Parathyroid adenoma (tissue), 2 donors: ENCODE measurements around the gene HMGCS2.

Source experiments
- H2AFZ ChIP-seq: fragments of 300-600 bp; sonication (generic); one replicate; pipeline ENCODE4 v1.7.0; 2017; ENCODE audit warnings: antibody characterized with exemption, mild to moderate bottlenecking
- H3K27ac ChIP-seq: fragments of 300-600 bp; sonication (generic); one replicate; pipeline ENCODE4 v1.7.0; 2017
- H3K27me3 ChIP-seq: fragments of 300-600 bp; sonication (generic); one replicate; pipeline ENCODE4 v1.7.0; 2017; ENCODE audit warnings: low read length; ENCODE audit not compliant: control insufficient read depth, insufficient read depth
- H3K36me3 ChIP-seq: fragments of 300-600 bp; sonication (generic); one replicate; pipeline ENCODE4 v1.7.0; 2017; ENCODE audit warnings: low read length; ENCODE audit not compliant: control insufficient read depth, insufficient read depth
- H3K4me1 ChIP-seq: fragments of 300-600 bp; sonication (generic); one replicate; pipeline ENCODE4 v1.7.0; 2017; ENCODE audit warnings: control low read depth
- H3K4me2 ChIP-seq: fragments of 300-600 bp; sonication (generic); one replicate; pipeline ENCODE4 v1.7.0; 2017; ENCODE audit warnings: low read length
- H3K4me3 ChIP-seq: fragments of 300-600 bp; sonication (generic); one replicate; pipeline ENCODE4 v1.7.0; 2017; ENCODE audit warnings: low read depth, low read length
- H3K79me2 ChIP-seq: fragments of 300-600 bp; sonication (generic); one replicate; pipeline ENCODE4 v1.7.0; 2017; ENCODE audit warnings: control low read depth
- H3K9ac ChIP-seq: fragments of 300-600 bp; sonication (generic); one replicate; pipeline ENCODE4 v1.7.0; 2017; ENCODE audit warnings: mild to moderate bottlenecking
- H3K9me3 ChIP-seq: fragments of 300-600 bp; sonication (generic); one replicate; pipeline ENCODE4 v1.7.0; 2017; ENCODE audit warnings: low read length; ENCODE audit not compliant: control insufficient read depth
- TF ChIP-seq, protein P1 (sequence below): fragments of 300-600 bp; sonication (generic); IDR thresholded peaks from one replicate; pipeline ENCODE4 v1.7.0; 2017; ENCODE audit warnings: antibody characterized with exemption, mild to moderate bottlenecking
- donor health status: primary hyperparathyroidism.

HMGCS2 gene

GRCh38 chr1:119779869-119780356 lies 11.2 kb upstream of the HMGCS2 start:
- H3K4me1 ChIP-seq: peaks cover 19% of the 10 kb centered on the region
- TF ChIP-seq, protein P1, sequence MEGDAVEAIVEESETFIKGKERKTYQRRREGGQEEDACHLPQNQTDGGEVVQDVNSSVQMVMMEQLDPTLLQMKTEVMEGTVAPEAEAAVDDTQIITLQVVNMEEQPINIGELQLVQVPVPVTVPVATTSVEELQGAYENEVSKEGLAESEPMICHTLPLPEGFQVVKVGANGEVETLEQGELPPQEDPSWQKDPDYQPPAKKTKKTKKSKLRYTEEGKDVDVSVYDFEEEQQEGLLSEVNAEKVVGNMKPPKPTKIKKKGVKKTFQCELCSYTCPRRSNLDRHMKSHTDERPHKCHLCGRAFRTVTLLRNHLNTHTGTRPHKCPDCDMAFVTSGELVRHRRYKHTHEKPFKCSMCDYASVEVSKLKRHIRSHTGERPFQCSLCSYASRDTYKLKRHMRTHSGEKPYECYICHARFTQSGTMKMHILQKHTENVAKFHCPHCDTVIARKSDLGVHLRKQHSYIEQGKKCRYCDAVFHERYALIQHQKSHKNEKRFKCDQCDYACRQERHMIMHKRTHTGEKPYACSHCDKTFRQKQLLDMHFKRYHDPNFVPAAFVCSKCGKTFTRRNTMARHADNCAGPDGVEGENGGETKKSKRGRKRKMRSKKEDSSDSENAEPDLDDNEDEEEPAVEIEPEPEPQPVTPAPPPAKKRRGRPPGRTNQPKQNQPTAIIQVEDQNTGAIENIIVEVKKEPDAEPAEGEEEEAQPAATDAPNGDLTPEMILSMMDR: no peak
- peak overlapping the region; percentile 31 for H2AFZ ChIP-seq
- no peak overlapping the region for H3K9ac ChIP-seq
- no peaks in the 10 kb centered on the region for H3K79me2 ChIP-seq
- no peaks in the 10 kb centered on the region for H3K9me3 ChIP-seq
- no peaks in the 10 kb centered on the region for H3K27me3 ChIP-seq
- H3K4me3 ChIP-seq: peak overlapping the region; percentile 36
- H3K36me3 ChIP-seq: no peaks in the 10 kb centered on the region
- peak overlapping the region; percentile 52 for H3K4me2 ChIP-seq
- peak overlapping the region; percentile 77 for H3K27ac ChIP-seq

- Histone ChIP-seq H3K27ac (peak overlapping the region; percentile 77), H3K4me1 (peaks cover 23% of the 10 kb centered on the region), H3K9me3 (no peaks in the 10 kb centered on the region), H2AFZ (peak overlapping the region; percentile 31), H3K4me2 (peak overlapping the region; percentile 52), H3K4me3 (peak overlapping the region; percentile 36), H3K27me3 (no peaks in the 10 kb centered on the region), H3K79me2 (no peaks in the 10 kb centered on the region), H3K36me3 (no peaks in the 10 kb centered on the region), H3K9ac (no peak overlapping the region)
- TF ChIP-seq, protein P1: no peak
These were observed 10.3 kb upstream of the HMGCS2 start for GRCh38 chr1:119778886-119779560.

- Histone ChIP-seq H3K4me2 (no peak overlapping the region), H3K79me2 (no peaks in the 10 kb centered on the region), H3K4me3 (no peak overlapping the region), H3K36me3 (no peaks in the 10 kb centered on the region), H3K27ac (no peak overlapping the region), H3K9me3 (no peaks in the 10 kb centered on the region), H3K27me3 (no peaks in the 10 kb centered on the region), H2AFZ (no peak overlapping the region), H3K9ac (no peak overlapping the region), H3K4me1 (peaks cover 26% of the 10 kb centered on the region)
- TF ChIP-seq, protein P1: no peak
These were observed 9.7 kb upstream of the HMGCS2 start for GRCh38 chr1:119778359-119778758.

- H3K4me3 ChIP-seq: no peak overlapping the region
- no peaks in the 10 kb centered on the region for H3K36me3 ChIP-seq
- H3K27ac ChIP-seq: peak overlapping the region; percentile 79
- peaks cover 31% of the 10 kb centered on the region for H3K4me1 ChIP-seq
- H3K79me2 ChIP-seq: no peaks in the 10 kb centered on the region
- peak overlapping the region; percentile 73 for H3K4me2 ChIP-seq
- H3K27me3 ChIP-seq: no peaks in the 10 kb centered on the region
- peak overlapping the region; percentile 62 for H2AFZ ChIP-seq
- TF ChIP-seq, protein P1: no peak
- H3K9me3 ChIP-seq: no peaks in the 10 kb centered on the region
- no peak overlapping the region for H3K9ac ChIP-seq
These were observed 6.2 kb upstream of the HMGCS2 start for GRCh38 chr1:119774746-119775490.
